WTC11 (cell line): ENCODE data around the gene ZNF282.

Experiments used
- CTCF ChIP-seq: fragments of 200-600 bp; IDR thresholded peaks from 2 replicates; pipeline ENCODE4 v1.8.0; 2022; ENCODE audit warnings: antibody characterized with exemption
- E2F4 ChIP-seq: sonication (generic); formaldehyde crosslinking; IDR thresholded peaks from 2 replicates; pipeline ENCODE4 v1.8.1; 2022; ENCODE audit warnings: low read depth, mild to moderate bottlenecking, moderate library complexity, missing genetic modification reagents, borderline replicate concordance
- ETV6 ChIP-seq: sonication (generic); formaldehyde crosslinking; IDR thresholded peaks from 2 replicates; pipeline ENCODE4 v1.8.1; 2022; ENCODE audit warnings: mild to moderate bottlenecking, missing genetic modification reagents
- JUN ChIP-seq: sonication (generic); formaldehyde crosslinking; IDR thresholded peaks from 2 replicates; pipeline ENCODE4 v1.8.0; 2023; ENCODE audit warnings: mild to moderate bottlenecking, missing genetic modification reagents
- TCF7 ChIP-seq: sonication (generic); formaldehyde crosslinking; IDR thresholded peaks from 2 replicates; pipeline ENCODE4 v1.8.0; 2022; ENCODE audit warnings: mild to moderate bottlenecking, low read depth, missing genetic modification reagents, moderate library complexity
- TF ChIP-seq, protein P1 (sequence below): fragments of 250-450 bp; sonication (Bioruptor Pico); IDR thresholded peaks from 2 replicates; pipeline ENCODE4 v1.9.0; 2021; ENCODE audit warnings: mild to moderate bottlenecking
- TF ChIP-seq, protein P2 (sequence below): sonication (generic); formaldehyde crosslinking; IDR thresholded peaks from 2 replicates; pipeline ENCODE4 v1.8.1; 2022; ENCODE audit warnings: mild to moderate bottlenecking, missing genetic modification reagents, moderate library complexity, borderline replicate concordance

DNA sequence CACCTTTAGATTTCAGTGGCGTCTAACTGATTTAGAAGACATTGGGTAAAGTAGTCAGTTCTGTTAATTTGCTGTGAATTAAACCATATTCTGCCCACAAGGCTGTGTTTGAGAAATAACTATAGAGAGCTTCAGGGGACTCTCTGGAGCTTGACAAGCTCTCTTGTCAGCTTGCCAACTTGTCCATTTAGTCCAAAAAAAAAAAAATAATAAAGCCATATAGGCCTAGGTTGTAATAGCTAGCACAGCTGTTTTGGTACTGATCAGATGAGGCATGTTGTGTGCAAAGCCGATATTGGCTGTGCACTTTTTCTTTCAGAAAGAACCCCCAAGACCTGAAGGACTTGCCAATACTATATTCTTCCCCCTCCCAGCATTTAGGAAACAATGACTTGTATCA is 20.2 kb upstream of the ZNF282 start:
- no peak for TF ChIP-seq CTCF
- TF ChIP-seq, protein P1, sequence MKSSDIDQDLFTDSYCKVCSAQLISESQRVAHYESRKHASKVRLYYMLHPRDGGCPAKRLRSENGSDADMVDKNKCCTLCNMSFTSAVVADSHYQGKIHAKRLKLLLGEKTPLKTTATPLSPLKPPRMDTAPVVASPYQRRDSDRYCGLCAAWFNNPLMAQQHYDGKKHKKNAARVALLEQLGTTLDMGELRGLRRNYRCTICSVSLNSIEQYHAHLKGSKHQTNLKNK (CRISPR knock-in tag), result no peak
- TF ChIP-seq E2F4 (CRISPR knock-in tag), result no peak
- TF ChIP-seq, protein P2, sequence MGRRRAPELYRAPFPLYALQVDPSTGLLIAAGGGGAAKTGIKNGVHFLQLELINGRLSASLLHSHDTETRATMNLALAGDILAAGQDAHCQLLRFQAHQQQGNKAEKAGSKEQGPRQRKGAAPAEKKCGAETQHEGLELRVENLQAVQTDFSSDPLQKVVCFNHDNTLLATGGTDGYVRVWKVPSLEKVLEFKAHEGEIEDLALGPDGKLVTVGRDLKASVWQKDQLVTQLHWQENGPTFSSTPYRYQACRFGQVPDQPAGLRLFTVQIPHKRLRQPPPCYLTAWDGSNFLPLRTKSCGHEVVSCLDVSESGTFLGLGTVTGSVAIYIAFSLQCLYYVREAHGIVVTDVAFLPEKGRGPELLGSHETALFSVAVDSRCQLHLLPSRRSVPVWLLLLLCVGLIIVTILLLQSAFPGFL (CRISPR knock-in tag), result no peak
- no peak for TF ChIP-seq ETV6 (CRISPR knock-in tag)
- TF ChIP-seq TCF7 (CRISPR knock-in tag), result no peak
- TF ChIP-seq JUN (CRISPR knock-in tag), result no peak
